Subcutaneous adipose tissue (tissue), 4 donors: ENCODE results near the gene HOGA1. TPM values are rescaled to one million over a fixed set of nuclear protein-coding genes. Genes with fewer than 3 reads are reported as not detected.

Source experiments
- CTCF ChIP-seq: fragments of 450-650 bp; IDR thresholded peaks from one replicate; pipeline ENCODE4 v1.5.1; 2016; ENCODE audit warnings: low read depth, mild to moderate bottlenecking, control low read depth, antibody characterized with exemption, moderate library complexity
- total RNA-seq, 4 donors: library from RNA; depleted of rRNA; stranded (reverse); fragments of >200 nt; gene quantifications; one replicate each; pipeline ENCODE4 v1.1.0, GENCODE V29; 2016

HOGA1 gene
- total RNA-seq, 4 donors from 2014 or later, result 4.8 to 14.1 (median 7.2) TPM

GRCh38 chr10:97618285-97618684 is 34.1 kb downstream of the HOGA1 start:
- no peak for TF ChIP-seq CTCF

- no peak for TF ChIP-seq CTCF
These were observed 34.5 kb downstream of the HOGA1 start for GRCh38 chr10:97618733-97619132.

GRCh38 chr10:97623277-97623676 is 39.1 kb downstream of the HOGA1 start:
- no peak for TF ChIP-seq CTCF

- no peak for TF ChIP-seq CTCF
These were observed 43.5 kb downstream of the HOGA1 start for GRCh38 chr10:97627731-97628130.

- no peak for TF ChIP-seq CTCF
These were observed 44.0 kb downstream of the HOGA1 start for GRCh38 chr10:97628228-97628627.

GRCh38 chr10:97629289-97629688 is 45.1 kb downstream of the HOGA1 start:
- TF ChIP-seq CTCF, result no peak

- no peak for TF ChIP-seq CTCF
These were observed 46.9 kb downstream of the HOGA1 start for GRCh38 chr10:97631098-97631497.
